ENCODE results near the gene MOCOS. TPM values are rescaled to one million over a fixed set of nuclear protein-coding genes. Genes with fewer than 3 reads are reported as not detected.

MOCOS gene
- total and polyA plus RNA-seq, 2 of the 8 experiments (the other 6 are each of a cell fraction or from before 2014, with no cell fraction given) = 4.7 to 5.8 TPM

DNA sequence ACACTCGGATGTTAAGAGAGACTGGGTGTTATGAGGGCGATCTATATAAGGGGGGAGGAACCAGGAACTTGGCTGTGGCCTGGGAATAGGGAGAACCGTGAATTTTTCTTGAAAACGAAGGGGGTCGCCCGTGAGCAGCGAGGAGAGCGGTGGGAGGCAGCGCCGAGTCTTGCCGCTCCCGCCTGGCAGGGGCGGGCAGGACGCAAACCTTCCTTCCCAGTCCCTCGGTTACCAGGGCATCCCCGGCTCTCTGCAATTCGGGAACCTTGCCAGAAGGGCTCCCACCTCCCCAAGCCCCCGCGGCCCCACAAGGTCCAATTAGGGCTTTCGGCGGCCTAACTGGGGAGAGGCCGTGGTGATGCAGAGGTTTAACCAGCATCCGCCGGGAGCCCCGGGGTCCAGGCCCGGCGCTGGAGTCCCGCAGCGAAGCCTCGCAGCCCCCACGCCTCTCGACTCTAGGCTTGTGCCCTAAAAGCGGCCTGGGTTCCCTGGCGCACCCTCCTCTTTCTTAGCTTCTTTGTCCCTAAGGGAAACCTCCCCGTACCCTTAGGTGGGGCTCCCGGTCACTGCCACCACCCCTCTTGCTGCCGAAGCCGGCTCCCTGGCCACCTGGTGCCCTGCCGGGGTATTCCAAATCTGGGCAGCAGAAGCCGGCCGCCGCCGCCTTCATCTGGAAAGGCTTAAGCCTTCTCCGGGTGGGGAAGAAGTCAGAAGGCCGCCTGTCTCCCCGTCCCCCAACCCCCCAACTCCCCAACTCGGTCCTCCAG is 109.5 kb downstream of the MOCOS start (continued):
- TF ChIP-seq KDM5A (IDR thresholded peaks at IDR 0.05; ENCODE audit: low read length) (no peak), EZH2 (IDR thresholded peaks at IDR 0.05; ENCODE audit: low read depth, low read length, severe bottlenecking) (peak; percentile 18), POLR2AphosphoS5 (IDR thresholded peaks at IDR 0.05; ENCODE audit: low read depth, low read length) (peak; percentile 52; the same call in 1 of the 2 replicates), GTF2F1 (IDR thresholded peaks at IDR 0.05; ENCODE audit: borderline replicate concordance, low read depth, low read length) (no peak), JUND (IDR thresholded peaks at IDR 0.05; ENCODE audit: low read length) (no peak), SIN3A (conservative IDR thresholded peaks at IDR 0.05 in 1 of 2, IDR thresholded peaks at IDR 0.05 in 1 of 2; ENCODE audit: low read depth in 1 of 2, low read length in 2 of 2) (no peak), POU5F1 (IDR thresholded peaks at IDR 0.05; ENCODE audit: low read depth, low read length) (no peak), KDM4A (IDR thresholded peaks at IDR 0.05; ENCODE audit: low read depth, low read length, severe bottlenecking) (peak; percentile 36), RAD21 (IDR thresholded peaks at IDR 0.05 in 1 of 2, conservative IDR thresholded peaks at IDR 0.05 in 1 of 2; ENCODE audit: low read depth in 2 of 2, low read length in 2 of 2) (peak; percentile 67 to 70), SRF (IDR thresholded peaks at IDR 0.05; ENCODE audit: low read depth, low read length) (no peak), TEAD4 (IDR thresholded peaks at IDR 0.05; ENCODE audit: low read depth, low read length) (peak; percentile 37; the same call in 1 of the 2 replicates), RNF2 (IDR thresholded peaks at IDR 0.05; ENCODE audit: borderline replicate concordance, low read depth, low read length, missing control alignments, poor library complexity, severe bottlenecking) (no peak), SP2 (IDR thresholded peaks at IDR 0.05; ENCODE audit: low read length) (no peak), HDAC2 (IDR thresholded peaks at IDR 0.05; ENCODE audit: borderline replicate concordance in 1 of 2, low read depth in 2 of 2, low read length in 2 of 2) (no peak), ASH2L (IDR thresholded peaks at IDR 0.05; ENCODE audit: low read length) (peak; percentile 47), CBX8 (IDR thresholded peaks at IDR 0.05; ENCODE audit: borderline replicate concordance, low read depth, low read length) (no peak), YY1 (IDR thresholded peaks at IDR 0.05; ENCODE audit: low read depth, low read length) (0 out of 2 replicates have a peak, but pooled peaks have one; percentile 4)
- TF ChIP-seq, protein P1, sequence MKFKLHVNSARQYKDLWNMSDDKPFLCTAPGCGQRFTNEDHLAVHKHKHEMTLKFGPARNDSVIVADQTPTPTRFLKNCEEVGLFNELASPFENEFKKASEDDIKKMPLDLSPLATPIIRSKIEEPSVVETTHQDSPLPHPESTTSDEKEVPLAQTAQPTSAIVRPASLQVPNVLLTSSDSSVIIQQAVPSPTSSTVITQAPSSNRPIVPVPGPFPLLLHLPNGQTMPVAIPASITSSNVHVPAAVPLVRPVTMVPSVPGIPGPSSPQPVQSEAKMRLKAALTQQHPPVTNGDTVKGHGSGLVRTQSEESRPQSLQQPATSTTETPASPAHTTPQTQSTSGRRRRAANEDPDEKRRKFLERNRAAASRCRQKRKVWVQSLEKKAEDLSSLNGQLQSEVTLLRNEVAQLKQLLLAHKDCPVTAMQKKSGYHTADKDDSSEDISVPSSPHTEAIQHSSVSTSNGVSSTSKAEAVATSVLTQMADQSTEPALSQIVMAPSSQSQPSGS (IDR thresholded peaks at IDR 0.05; ENCODE audit: low read length) = no peak
- TF ChIP-seq, protein P2, sequence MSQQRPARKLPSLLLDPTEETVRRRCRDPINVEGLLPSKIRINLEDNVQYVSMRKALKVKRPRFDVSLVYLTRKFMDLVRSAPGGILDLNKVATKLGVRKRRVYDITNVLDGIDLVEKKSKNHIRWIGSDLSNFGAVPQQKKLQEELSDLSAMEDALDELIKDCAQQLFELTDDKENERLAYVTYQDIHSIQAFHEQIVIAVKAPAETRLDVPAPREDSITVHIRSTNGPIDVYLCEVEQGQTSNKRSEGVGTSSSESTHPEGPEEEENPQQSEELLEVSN (IDR thresholded peaks at IDR 0.05) = 0 out of 2 replicates have a peak, but pooled peaks have one; percentile 17

All from H1 (cell line).